NK-92 treated with Interleukin-12 subunit alpha and Interleukin-12 subunit beta, amount 100 ng/mL, for 24 hours (cell line): ENCODE results near the gene CCL14.

Experiments used
- DNase-seq: peaks from one replicate; lab custom pipeline; 2025; lab: John Stamatoyannopoulos, UW

Gene CCL14

GRCh38 chr17:35988164-35988563, 1.6 kb upstream of the CCL14 start:
- DNase-seq = no peak

GRCh38 chr17:35984140-35984539, 2.4 kb downstream of the CCL14 start:
- no peak for DNase-seq

- no peak for DNase-seq
These were observed 3.9 kb downstream of the CCL14 start for GRCh38 chr17:35982409-35983191.

- DNase-seq = peak; percentile 39
These were observed 4.6 kb downstream of the CCL14 start for GRCh38 chr17:35981908-35982330.

GRCh38 chr17:35981246-35981645, 5.3 kb downstream of the CCL14 start, which contains the start of gene CCL16:
TSS of gene CCL16 (minus strand) at chr17:35981497. CDS start at chr17:35981420, 77 bp downstream.
- no peak for DNase-seq

GRCh38 chr17:35978346-35978745, 8.2 kb downstream of the CCL14 start:
- no peak for DNase-seq

- no peak for DNase-seq
These were observed 9.0 kb downstream of the CCL14 start for GRCh38 chr17:35977509-35977908.

GRCh38 chr17:35973333-35974260, 12.9 kb downstream of the CCL14 start:
- DNase-seq = peak; percentile 50

- DNase-seq = no peak
These were observed 13.6 kb downstream of the CCL14 start for GRCh38 chr17:35972945-35973332.

GRCh38 chr17:35972535-35972934, 14.0 kb downstream of the CCL14 start:
- DNase-seq = peak; percentile 7

- DNase-seq = no peak
These were observed 14.5 kb downstream of the CCL14 start for GRCh38 chr17:35972066-35972465.

GRCh38 chr17:35969558-35970380, 16.8 kb downstream of the CCL14 start:
- DNase-seq = peak; percentile 50

- DNase-seq = no peak
These were observed 17.9 kb downstream of the CCL14 start for GRCh38 chr17:35968520-35969054.

GRCh38 chr17:35965272-35965671, 21.3 kb downstream of the CCL14 start:
- DNase-seq = no peak

GRCh38 chr17:35963663-35964062, 22.9 kb downstream of the CCL14 start:
- DNase-seq = no peak

GRCh38 chr17:35953720-35954119, 32.8 kb downstream of the CCL14 start:
- no peak for DNase-seq

GRCh38 chr17:35949401-35949800, 37.1 kb downstream of the CCL14 start:
- DNase-seq = no peak

- DNase-seq = no peak
These were observed 38.4 kb downstream of the CCL14 start for GRCh38 chr17:35948092-35948491.

GRCh38 chr17:35947156-35947585, 39.4 kb downstream of the CCL14 start:
- peak; percentile 44 for DNase-seq

- no peak for DNase-seq
These were observed 42.4 kb downstream of the CCL14 start for GRCh38 chr17:35944151-35944550.

GRCh38 chr17:35943537-35943936, 43.0 kb downstream of the CCL14 start, which contains the start of gene LYZL6:
TSS of gene LYZL6 (minus strand) at chr17:35943713. CDS start at chr17:35939356, 4,357 bp downstream.
- no peak for DNase-seq
